MCF 10A (cell line): Measurements from ENCODE around the gene PPIL1. TPM values are rescaled to one million over a fixed set of nuclear protein-coding genes. Genes with fewer than 3 reads are reported as not detected.

ENCODE experiments used
- BruUV-seq: library from RNA; stranded (reverse); fragments of 400-500 nt; replicated peaks from 2 replicates; lab custom pipeline; 2021; lab: Mats Ljungman, UMichigan
- CTCF ChIA-PET: fragments of 300-600 bp; sonication (Branson Sonifier 250); formaldehyde crosslinking; extraction: SDS; loops from one replicate; lab custom pipeline; 2021; ENCODE audit warnings: antibody characterized with exemption, inconsistent platforms; lab: Yijun Ruan, JAX
- POLR2A ChIA-PET: fragments of 300-600, 350-650 bp; sonication (Branson Sonifier 250); formaldehyde crosslinking; extraction: SDS; loops from one replicate; lab custom pipeline; 2020; ENCODE audit warnings: antibody characterized with exemption, inconsistent platforms; lab: Yijun Ruan, JAX
- DNase-seq: peaks from one replicate; pipeline ENCODE4 v3.0.0-alpha.2; 2018; ENCODE audit not compliant: unreplicated experiment
- H3K27ac Mint-ChIP-seq: one replicate; pipeline ENCODE4 v1.8.0; 2022; ENCODE audit warnings: mild to moderate bottlenecking, low read depth, mixed read lengths; ENCODE audit not compliant: unreplicated experiment
- H3K27me3 Mint-ChIP-seq: one replicate; pipeline ENCODE4 v1.8.0; 2022; ENCODE audit warnings: mixed read lengths; ENCODE audit not compliant: insufficient read depth, unreplicated experiment
- H3K36me3 Mint-ChIP-seq: one replicate; pipeline ENCODE4 v1.8.0; 2022; ENCODE audit warnings: mild to moderate bottlenecking, moderate library complexity, mixed read lengths; ENCODE audit not compliant: insufficient read depth, unreplicated experiment
- H3K4me1 Mint-ChIP-seq: one replicate; pipeline ENCODE4 v1.8.0; 2022; ENCODE audit warnings: mixed read lengths; ENCODE audit not compliant: insufficient read depth, unreplicated experiment
- H3K4me3 Mint-ChIP-seq: one replicate; pipeline ENCODE4 v1.8.0; 2022; ENCODE audit warnings: mild to moderate bottlenecking, moderate library complexity, mixed read lengths; ENCODE audit not compliant: unreplicated experiment
- H3K9me3 Mint-ChIP-seq: one replicate; pipeline ENCODE4 v1.8.0; 2022; ENCODE audit warnings: mixed read lengths; ENCODE audit not compliant: unreplicated experiment
- intact Hi-C: fragments of 100-400 bp; cut with micrococcal nuclease; formaldehyde crosslinking; loops from 2 replicates; pipeline ENCODE4 v1.14.1; 2022
- total RNA-seq: library from RNA; stranded (reverse); gene quantifications from 2 replicates; pipeline ENCODE4 v1.2.3, GENCODE V29; 2022
- TF ChIP-seq, protein P1 (sequence below): fragments of 200-600 bp; IDR thresholded peaks from one replicate; pipeline ENCODE4 v1.8.0; 2022; ENCODE audit warnings: antibody characterized with exemption, mild to moderate bottlenecking; ENCODE audit not compliant: unreplicated experiment

PPIL1 gene
- total RNA-seq, 1 experiment from 2014 or later = 54.9 TPM

DNA sequence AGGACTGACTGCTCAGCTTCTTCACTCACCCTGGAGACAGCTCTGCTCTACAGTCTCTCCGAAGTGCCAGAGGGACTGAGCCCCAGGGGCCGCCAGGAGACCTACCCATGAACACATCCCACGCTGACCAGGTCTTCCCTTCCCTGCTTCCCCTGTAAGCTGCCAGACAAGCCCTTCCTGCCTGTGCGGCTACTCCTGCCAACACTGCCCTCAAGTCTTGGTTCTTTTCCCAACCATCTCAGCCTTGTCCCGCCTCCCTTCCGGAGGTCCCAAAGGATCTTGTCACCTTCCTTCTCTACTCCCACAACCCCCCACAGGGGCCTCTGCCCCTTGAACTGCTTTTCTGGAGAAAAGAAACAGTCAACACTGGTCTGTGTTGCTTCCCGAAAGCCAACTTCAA is 50.4 kb downstream of the PPIL1 start:
- H3K9me3 Mint-ChIP-seq = no peaks in the 10 kb centered on the region
- H3K27ac Mint-ChIP-seq = no peak overlapping the region
- POLR2A ChIA-PET = no interaction called here
- intact Hi-C loops = no loop called here
- CTCF ChIA-PET = no interaction called here
- BruUV-seq = no TSS peak
- TF ChIP-seq, protein P1, sequence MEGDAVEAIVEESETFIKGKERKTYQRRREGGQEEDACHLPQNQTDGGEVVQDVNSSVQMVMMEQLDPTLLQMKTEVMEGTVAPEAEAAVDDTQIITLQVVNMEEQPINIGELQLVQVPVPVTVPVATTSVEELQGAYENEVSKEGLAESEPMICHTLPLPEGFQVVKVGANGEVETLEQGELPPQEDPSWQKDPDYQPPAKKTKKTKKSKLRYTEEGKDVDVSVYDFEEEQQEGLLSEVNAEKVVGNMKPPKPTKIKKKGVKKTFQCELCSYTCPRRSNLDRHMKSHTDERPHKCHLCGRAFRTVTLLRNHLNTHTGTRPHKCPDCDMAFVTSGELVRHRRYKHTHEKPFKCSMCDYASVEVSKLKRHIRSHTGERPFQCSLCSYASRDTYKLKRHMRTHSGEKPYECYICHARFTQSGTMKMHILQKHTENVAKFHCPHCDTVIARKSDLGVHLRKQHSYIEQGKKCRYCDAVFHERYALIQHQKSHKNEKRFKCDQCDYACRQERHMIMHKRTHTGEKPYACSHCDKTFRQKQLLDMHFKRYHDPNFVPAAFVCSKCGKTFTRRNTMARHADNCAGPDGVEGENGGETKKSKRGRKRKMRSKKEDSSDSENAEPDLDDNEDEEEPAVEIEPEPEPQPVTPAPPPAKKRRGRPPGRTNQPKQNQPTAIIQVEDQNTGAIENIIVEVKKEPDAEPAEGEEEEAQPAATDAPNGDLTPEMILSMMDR = no peak
- H3K36me3 Mint-ChIP-seq = no peaks in the 10 kb centered on the region
- H3K27me3 Mint-ChIP-seq = no peaks in the 10 kb centered on the region
- DNase-seq = no peak
- peaks cover 19% of the 10 kb centered on the region for H3K4me1 Mint-ChIP-seq
- H3K4me3 Mint-ChIP-seq = no peak overlapping the region

DNA sequence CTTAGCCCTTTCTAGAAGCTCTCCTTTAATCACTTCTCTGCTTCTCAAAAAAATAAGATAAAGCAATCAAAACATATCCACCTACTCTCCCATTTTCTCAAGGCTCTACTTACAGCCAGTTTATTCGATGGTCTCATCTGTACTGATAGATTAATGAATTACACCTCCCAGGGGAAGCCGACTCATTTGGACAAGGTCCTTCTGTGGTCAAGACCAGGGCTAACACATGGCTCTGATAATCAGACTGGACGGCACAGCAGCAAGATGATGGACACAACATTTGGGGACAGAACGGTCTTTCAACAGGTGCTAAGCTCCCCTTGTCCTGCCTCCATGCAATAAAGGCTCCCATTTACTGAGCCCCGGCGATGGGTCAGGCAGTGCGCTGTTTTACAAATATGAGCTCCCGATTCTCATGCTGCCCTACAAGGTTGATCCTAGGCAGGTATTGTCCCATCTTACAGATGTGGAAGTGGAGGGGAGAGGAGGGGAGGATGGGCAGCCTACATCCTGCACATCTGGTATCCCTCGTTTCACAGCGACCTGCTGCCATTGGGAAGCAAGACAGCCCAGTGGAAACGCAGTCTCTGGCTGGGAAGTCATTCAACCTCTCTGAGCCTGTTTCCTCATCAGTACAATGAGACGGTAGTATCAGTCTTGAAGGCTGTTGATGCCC is 51.0 kb downstream of the PPIL1 start:
- no peak overlapping the region for H3K27ac Mint-ChIP-seq
- BruUV-seq = no TSS peak
- no peaks in the 10 kb centered on the region for H3K27me3 Mint-ChIP-seq
- ChIA-PET CTCF (interaction anchor here (0.7 kb wide), 1 partner anchor 51 kb away, joined by 4 read pairs; no protein-coding TSS in a partner anchor), POLR2A (no interaction called here)
- DNase-seq = no peak
- no peaks in the 10 kb centered on the region for H3K36me3 Mint-ChIP-seq
- intact Hi-C loops = no loop called here
- no peak overlapping the region for H3K4me3 Mint-ChIP-seq
- peaks cover 19% of the 10 kb centered on the region for H3K4me1 Mint-ChIP-seq
- H3K9me3 Mint-ChIP-seq = no peaks in the 10 kb centered on the region
- TF ChIP-seq, protein P1 = no peak

DNA sequence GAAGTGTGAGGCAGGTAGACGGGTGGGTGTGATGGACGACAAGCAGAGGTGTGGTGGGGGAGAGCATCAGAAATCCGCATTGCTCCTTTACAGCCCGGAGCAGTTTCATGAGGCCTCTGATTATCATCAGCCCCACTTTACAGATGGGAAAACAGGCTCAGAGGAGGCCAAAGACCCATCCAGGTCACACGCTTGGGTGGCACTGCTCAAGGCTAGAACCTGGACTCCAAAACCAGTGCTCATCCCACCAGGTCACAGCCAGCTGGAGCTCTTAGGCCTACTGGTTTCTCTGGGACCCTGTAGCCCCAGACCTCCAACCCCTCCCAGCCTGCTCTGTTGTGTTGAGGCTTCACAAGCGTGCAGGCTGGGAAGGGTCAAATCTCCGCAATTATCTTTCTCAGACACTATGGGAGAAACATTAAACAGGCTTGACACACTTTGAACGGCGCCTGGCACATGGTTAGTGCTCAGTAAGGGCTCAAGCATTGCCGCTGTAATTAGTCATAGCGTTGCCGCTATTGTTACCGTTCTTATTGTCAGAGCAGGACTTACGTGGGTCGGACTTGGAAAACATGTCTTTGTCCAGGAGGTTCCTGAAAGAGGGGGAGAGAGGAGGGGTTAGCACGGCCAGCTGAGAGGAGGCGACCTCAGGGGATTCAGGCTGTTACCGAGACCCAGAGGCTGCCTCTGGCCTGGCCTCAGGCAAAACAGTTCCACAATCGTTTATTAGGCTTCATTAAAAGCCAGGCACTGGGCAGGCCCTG is 51.9 kb downstream of the PPIL1 start:
- TF ChIP-seq, protein P1 = no peak
- H3K4me1 Mint-ChIP-seq = peaks cover 18% of the 10 kb centered on the region
- no peaks in the 10 kb centered on the region for H3K36me3 Mint-ChIP-seq
- no peak overlapping the region for H3K27ac Mint-ChIP-seq
- H3K27me3 Mint-ChIP-seq = no peaks in the 10 kb centered on the region
- ChIA-PET CTCF (no interaction called here), POLR2A (no interaction called here)
- BruUV-seq = no TSS peak
- no peak overlapping the region for H3K4me3 Mint-ChIP-seq
- H3K9me3 Mint-ChIP-seq = no peaks in the 10 kb centered on the region
- no peak for DNase-seq
- intact Hi-C loops = no loop called here

- BruUV-seq = no TSS peak
- intact Hi-C loops = no loop called here
Measured at GRCh38 chr6:36821581-36822335, 52.8 kb downstream of the PPIL1 start.

More at GRCh38 chr6:36821581-36822335, 52.8 kb downstream of the PPIL1 start:
- no peaks in the 10 kb centered on the region for H3K36me3 Mint-ChIP-seq
- DNase-seq = no peak
- H3K4me1 Mint-ChIP-seq = peaks cover 9% of the 10 kb centered on the region
- ChIA-PET POLR2A (no interaction called here), CTCF (no interaction called here)
- no peak overlapping the region for H3K27ac Mint-ChIP-seq
- H3K4me3 Mint-ChIP-seq = no peak overlapping the region
- H3K9me3 Mint-ChIP-seq = no peaks in the 10 kb centered on the region
- TF ChIP-seq, protein P1 = no peak
- H3K27me3 Mint-ChIP-seq = no peaks in the 10 kb centered on the region
